Stimulated activated CD4-positive, alpha-beta T cell treated with anti-CD3 and anti-CD28 coated beads, Interleukin-1b, Interleukin-23, amount 100 ng/mL, for 24 hours (primary cell): Measurements from ENCODE around the gene KIF23.

Experiments
- DNase-seq, 4 experiments: peaks; one replicate each; pipeline ENCODE4 v3.0.0-alpha.2; 2020; ENCODE audit warnings: low read depth in 4 of 4, low spot score in 1 of 4

Gene KIF23

GRCh38 chr15:69462493-69463181, 48.5 kb downstream of the KIF23 start:
- DNase-seq, result peak; percentile 82 to 88 (median 85)

DNA sequence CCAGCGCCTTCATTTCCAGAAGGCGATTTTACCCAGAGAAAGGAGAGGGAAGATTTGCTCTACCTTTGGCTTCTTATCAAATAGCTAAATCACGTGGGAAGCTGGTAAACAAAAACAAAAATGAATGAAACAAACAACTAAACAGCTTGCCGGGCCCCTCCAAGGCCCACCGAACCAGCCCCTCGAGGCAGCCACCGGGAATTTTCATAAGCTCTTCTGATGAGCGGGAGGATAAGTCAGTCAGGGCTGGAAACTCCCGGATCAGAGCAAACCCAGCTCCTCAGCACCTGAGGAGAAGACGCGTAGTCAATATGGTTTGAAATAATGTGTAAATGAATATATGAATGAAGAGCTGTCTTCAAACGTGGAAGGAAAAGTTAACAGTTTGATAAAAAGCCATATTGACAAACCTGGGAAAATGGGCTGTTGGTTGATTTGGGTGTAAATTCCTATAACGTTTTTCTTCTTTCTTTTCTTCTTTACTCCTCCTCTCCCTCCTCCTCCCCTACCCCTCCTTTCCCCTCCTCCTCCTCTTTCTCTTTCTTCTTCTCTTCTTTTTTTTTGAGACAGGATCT, 49.1 kb downstream of the KIF23 start:
- DNase-seq, result no peak

- DNase-seq, result no peak
These were observed 51.1 kb downstream of the KIF23 start for GRCh38 chr15:69465253-69465652.

- no peak for DNase-seq
These were observed 52.6 kb downstream of the KIF23 start for GRCh38 chr15:69466733-69467132.

DNA sequence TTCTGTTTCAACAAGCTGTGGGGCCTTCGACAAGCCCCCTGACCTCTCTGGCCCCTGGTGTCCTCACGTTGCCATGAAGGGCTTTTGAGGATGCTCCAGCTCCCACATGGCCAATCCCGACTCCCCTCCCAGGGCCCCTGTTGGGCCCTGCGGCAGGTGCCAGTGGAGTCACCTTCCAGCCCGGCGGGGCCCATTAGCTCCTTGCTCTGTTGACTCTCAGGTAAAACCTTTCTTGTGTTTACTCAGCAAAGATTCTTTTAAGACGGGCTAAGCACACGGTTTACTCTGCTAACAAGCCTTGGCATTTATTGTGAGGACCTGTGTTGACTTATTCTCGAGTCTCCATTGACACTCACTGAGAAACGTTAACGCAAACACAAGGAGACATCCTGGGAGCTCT, 53.5 kb downstream of the KIF23 start:
- DNase-seq, result no peak

GRCh38 chr15:69468241-69469121, 54.3 kb downstream of the KIF23 start:
- peak in 2 of 4 experiments; percentile 57 to 69 for DNase-seq

- no peak for DNase-seq
These were observed 55.5 kb downstream of the KIF23 start for GRCh38 chr15:69469467-69470201.

DNA sequence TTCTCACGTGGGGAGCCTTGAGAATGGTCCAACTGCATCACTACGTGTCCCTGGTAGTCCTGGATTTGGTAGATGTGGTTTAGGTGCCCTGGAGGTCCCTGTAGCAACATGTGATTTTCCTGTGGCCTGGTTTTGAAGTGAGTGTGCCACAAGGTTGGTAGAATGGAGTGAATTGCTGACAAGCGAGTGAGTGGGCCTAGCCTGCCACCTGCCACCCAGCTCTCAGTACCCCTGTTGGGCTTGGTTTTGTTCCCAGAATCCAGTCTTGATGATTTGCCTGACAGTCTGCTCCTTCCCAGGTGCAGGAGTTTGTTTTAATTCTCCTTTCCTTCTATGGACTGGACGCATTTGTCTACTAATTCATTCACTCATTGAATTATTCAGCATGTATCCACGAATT, 57.9 kb downstream of the KIF23 start:
- DNase-seq, result no peak

GRCh38 chr15:69472562-69472961, 58.4 kb downstream of the KIF23 start:
- no peak for DNase-seq

- DNase-seq, result no peak
These were observed 60.1 kb downstream of the KIF23 start for GRCh38 chr15:69474291-69474690.

DNA sequence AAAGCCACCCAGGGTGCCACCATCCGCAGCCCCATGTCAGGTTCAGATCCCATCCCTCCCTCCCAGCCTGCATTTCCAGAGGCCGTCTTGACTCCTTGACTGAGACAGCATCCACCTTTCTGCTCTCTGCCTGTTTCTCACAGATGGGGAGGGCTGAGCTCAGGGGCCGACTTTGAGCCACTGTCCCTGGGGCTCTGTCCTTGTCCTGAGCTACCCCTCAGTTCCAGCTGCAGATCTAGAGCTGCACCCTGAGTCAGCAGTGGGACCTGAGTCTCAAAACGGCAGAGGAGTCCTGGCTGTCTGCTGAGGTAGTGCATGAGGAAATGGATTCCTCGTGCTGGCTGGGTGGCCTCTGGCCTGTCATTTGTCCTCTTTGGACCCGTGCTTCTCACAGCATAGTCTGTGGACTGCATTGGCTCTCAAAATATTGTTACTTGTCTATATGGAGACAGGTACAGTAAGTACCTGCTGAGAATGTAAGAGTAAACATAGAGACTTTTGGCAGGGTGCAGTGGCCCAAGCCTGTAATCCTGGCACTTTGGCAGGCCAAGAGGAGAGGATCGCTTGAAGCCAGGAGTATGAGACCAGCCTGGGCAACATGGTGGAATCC, 60.8 kb downstream of the KIF23 start:
- no peak for DNase-seq

DNA sequence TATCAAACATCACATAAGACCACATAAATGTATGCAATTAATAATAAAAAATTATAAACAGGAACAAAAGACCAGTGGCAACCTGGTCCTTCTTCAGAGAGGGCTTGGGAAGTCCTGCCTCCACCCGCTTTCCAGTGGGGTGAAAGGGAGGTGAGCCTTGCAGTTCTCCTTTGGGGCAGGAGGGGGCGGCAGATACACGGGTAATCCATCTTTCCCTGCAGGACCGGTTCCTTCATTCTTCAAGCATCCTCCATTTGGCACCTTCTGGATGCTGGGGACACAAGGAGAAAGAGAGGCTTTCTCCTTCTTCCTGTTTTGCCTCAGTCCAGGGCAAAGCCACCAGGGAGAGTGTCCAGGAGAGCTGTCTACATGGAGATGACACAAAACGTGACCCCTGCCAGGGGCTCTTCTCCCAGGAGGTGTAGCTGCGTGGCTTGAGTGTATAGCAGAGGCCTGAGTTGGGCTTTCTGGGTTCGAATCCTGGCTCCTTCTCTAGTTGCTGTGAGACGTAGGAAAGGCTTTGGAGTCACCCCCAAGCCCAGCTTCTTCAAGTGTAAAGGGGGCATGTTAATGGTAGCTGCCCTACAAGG, 61.7 kb downstream of the KIF23 start:
- peak in 3 of 4 experiments; percentile 60 to 63 (median 62) for DNase-seq

GRCh38 chr15:69476704-69477473, 62.7 kb downstream of the KIF23 start:
- no peak for DNase-seq

- DNase-seq, result peak in 2 of 4 experiments; percentile 35 to 51
These were observed 64.2 kb downstream of the KIF23 start for GRCh38 chr15:69478259-69478781.

DNA sequence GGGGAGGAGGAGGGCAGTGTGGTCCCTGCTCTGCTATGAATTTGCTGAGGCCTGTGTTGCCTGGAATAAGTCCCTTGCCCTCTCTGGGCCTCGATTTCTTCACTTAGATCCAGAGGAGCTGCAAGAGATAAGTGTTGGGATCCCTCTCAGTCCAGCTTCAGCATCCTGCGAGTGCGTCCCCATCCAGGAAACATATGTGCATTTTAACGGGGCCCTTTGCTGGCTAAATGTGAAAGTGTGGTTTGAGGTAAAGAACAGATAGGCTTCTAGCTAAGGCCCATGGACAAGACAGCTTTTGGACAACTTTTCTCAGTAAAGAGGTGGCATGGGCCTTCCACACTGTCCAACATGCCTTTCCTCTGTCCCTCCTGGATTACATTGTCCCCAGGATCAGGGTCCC, 64.9 kb downstream of the KIF23 start:
- DNase-seq, result no peak

GRCh38 chr15:69479971-69480370, 65.8 kb downstream of the KIF23 start:
- no peak for DNase-seq

- DNase-seq, result no peak
These were observed 66.8 kb downstream of the KIF23 start for GRCh38 chr15:69480932-69481331.

DNA sequence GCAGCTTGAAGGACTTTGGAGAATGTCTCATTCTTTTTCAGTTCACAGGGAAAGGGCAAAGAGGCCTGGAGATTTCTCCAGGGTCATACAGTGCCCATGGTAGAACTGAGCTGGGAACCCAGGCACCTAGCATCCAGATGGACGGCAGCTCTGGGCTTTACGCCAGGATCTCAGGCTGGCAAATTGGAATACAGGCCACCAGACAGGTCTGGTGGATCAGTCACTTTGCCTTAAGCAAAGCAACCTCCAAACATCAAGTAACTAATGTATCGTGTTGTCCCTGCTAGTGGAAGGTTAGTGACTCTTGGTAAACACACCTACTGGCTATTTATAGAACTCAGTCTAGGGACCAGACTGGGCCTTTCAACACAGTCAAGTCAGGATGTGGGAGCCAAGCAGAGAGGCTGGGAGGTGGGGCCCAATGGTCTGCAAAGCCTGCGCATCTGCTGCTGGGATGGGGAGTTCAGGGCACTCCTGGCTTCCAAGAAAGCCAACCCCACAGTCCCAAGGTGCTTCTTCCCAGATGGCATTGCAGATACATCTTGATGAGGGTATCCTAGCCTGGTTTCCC, 68.6 kb downstream of the KIF23 start:
- no peak for DNase-seq

GRCh38 chr15:69484837-69485236, 70.7 kb downstream of the KIF23 start:
- no peak for DNase-seq
